ENCODE measurements around the gene SPTLC2.
"Not testable (repeated sequence)": the region's sequence is repeated elsewhere in the genome, so short reads cannot be mapped to it uniquely, and the experiment has no call there.

SPTLC2 gene

GRCh38 chr14:77616454-77617229 is at the start of gene SPTLC2:
Gene SPTLC2, minus strand, starts transcription at chr14:77616637. Its CDS starts 58 bp downstream, at chr14:77616579.
- peak; percentile 98 for DNase-seq

GRCh38 chr14:77663293-77663692 is 46.9 kb upstream of the SPTLC2 start:
- DNase-seq, result no peak

- not testable (repeated sequence) for DNase-seq
Observed at GRCh38 chr14:77661562-77661961, 45.1 kb upstream of the SPTLC2 start.

DNA sequence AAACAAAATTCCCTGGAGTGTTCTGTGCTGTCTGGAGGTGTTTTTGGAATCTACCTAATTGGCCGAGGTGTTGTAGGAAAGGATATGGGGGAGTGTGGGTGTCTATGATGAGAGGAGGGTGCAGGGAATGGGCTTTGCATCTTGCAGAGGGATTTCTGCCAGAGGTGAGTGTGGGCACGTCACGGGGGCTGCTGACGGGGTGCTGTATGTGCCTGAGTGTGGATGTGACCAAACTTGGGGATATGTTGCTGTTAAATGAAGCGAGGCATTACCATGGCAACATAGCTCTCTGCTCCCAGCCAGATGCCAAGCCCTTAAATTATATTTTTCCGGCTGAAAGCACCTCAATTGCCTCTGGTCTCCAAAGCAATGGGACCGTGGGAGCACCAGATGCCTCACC is 44.3 kb upstream of the SPTLC2 start:
- no peak for DNase-seq

DNA sequence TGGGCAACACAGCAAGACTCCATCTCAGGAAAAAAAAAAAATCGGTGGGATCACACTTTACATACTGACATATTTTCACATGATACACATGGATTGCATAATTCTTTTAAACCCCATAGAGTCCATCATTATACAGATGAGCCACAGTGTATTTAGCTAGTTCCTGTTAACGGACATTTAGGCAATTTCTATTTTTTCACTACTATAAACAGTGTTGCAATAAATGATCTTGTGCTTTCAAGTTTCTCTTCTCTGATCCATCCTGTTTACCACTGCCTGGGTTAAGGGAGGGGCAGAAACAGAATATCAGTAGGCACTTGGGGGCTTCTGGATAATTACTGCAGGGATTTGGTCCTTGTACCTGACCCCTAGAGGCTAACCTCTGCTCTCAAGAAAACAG is 43.4 kb upstream of the SPTLC2 start:
- peak; percentile 80 to 84 for DNase-seq

- DNase-seq, result no peak
Observed at GRCh38 chr14:77657280-77657679, 40.8 kb upstream of the SPTLC2 start.

DNA sequence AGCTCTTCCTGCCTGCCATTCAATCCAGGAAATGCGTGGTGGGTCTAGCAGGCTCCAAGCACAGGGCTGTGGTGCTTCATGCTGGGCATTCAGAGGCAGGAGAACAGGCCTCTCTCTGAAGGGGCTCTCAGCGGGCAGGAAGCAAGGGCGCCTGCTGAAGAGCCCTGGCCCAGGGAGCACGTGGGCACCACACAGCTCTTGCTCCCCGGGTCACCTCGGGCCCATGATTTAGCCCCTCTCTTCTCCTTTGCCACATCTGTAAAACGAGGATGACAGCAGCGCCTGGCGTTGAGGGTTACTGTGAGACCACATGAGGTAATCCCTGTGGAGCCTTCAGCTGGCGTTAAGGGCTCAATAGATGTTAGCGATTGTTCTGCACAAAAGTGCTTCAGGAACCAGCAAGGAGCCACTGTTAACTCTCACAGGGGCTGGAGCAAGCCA is 37.6 kb upstream of the SPTLC2 start:
- no peak for DNase-seq

DNA sequence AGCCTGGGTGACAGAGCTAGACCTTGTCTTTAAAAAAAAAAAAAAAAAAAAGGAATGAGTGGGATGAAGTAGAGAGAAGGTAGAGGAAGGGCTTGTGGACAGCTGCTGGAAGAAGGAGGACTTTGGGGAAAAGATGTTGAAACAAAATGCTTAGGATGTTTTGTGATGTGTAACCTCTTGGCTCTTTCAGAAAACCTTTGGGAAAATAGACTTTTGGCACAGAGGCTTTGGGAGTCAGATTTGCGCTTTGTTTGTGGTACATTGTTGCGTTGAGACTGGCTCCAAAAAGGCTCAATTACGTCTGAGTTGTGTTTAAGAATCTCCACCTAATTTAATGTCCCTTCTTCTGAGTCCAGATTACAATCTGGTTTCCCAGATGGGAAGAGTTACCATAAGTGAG is 32.9 kb upstream of the SPTLC2 start:
- no peak for DNase-seq

- DNase-seq, result no peak
Observed at GRCh38 chr14:77648520-77649200, 32.2 kb upstream of the SPTLC2 start.

- DNase-seq, result no peak
Observed at GRCh38 chr14:77647853-77648252, 31.4 kb upstream of the SPTLC2 start.

DNA sequence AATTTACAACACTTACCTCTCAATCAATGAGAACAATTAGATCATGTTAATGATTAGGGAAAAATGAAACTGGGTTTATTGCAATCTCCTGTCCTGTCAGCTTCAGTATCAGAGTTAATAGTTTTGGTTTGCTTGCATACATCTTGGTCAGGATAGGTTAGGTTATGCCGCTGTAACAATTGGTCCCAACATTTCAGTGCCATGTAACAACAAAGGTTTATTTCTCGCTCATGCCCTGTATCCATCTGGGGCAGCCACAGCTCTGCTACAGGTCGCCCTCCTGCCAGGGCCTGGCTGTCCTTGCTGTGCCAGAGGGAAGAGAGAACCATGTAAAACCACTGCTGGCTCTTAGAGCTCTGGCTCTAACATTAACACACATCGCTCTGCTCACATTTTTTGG is 30.5 kb upstream of the SPTLC2 start:
- no peak for DNase-seq

DNA sequence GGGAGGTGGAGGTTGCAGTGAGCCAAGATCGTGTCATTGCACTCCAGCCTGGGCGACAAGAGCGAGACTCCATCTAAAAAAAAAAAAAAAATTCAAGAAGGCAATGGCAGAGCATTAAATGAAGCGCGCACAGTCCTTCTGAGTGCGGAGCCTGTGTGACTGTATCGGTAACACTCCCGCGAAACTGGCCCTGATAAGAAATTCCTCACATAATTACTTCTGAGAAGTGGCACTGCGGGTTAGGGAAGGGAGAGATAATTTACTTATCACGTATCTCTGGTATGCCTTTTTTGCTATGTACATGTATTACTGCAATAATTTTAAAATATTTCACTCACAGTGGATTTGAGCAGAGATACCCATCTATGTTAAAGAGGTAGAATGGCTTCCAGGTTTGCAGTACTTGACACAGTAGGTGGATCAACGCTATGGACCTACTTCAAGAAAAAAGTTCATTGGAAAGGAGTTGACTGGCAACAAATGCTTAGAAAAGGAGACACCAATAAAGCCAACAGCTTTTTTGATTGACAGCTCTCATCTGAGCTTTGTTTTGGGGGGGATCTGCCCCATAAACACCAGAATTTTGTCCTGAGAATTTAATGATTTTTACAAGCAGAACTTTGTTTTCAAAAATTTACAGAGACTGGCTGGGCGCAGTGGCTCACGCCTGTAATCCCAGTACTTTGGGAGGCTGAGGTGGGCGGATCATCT is 29.2 kb upstream of the SPTLC2 start:
- no peak for DNase-seq

GRCh38 chr14:77642407-77642806 is 26.0 kb upstream of the SPTLC2 start:
- no peak for DNase-seq

DNA sequence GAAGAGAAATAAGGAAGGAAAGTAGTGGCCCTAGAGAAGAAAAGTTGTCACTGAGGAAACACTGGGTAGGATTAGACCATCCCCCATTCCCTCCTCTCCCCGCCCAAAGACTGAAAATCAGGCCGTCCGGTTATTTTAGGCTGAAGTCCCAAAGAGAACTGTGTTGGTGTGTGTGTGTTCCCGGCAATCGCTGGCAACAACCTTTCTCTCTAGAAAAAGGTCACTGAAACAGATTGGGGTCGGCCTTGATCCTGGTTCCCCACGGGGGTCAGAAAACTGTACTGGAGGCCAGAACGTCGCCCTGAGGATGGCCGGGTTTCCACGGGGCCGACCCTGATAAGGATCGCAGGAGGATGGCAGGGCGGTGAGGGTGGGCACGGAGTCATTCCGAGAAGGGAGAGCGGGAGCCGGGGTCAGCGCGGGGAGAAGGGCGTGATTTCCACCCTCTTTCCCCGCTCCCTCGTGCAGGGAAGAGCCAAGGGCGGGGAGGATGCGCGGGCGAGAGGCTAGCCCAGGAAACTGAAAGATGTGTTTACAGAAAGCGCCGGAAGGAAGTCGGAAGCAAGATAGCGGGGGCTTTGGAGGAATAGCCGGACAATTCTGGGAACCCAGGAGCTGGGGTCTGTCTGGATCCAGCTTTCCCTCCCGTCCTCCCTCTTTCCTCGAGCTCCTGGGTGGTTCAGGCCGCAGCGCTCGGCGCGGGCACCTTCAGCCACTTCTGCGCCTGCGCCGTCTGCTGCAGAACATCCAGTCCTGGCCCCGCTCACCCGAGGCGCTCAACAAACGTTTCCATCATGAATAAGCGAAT is 25.3 kb upstream of the SPTLC2 start:
- DNase-seq, result peak; percentile 83 to 85

DNA sequence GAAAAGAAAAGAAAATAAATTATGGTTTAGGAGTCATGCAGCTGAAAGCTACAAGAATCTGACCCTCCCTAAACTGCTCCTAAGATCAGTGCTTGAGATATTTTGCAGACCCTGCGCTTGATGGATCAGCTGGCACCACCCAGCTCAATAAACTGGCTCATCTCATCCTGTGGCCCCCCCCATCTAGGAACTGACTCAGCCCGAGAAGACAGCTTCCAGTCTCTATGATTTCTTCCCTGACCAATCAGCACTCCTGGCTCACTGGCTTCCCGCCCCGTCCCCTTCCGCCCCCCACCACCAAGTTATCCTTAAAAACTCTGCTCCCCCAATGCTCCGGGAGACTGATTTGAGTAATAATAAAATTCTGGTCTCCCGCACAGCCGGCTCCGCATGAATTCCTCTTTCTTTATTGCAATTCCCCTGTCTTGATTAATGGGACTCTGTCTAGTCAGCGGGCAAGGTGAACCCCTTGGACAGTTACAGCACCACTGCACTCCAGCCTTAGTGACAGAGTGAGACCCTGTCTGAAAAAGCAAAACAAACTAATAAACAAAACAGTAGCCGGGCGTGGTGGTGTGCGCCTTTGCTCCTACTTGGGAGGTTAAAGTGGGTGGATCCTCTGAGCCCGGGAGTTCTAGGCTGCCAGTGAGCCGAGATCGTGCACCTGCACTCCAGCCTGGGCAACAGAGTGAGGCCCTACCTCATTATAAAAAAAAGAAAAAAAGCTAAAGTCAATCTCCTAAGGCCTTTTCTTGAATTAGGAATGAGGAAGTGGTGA is 24.5 kb upstream of the SPTLC2 start:
- DNase-seq, result no peak

GRCh38 chr14:77638771-77639171 is 22.3 kb upstream of the SPTLC2 start:
- DNase-seq, result no peak

GRCh38 chr14:77635869-77636268 is 19.4 kb upstream of the SPTLC2 start:
- DNase-seq, result not testable (repeated sequence)

DNA sequence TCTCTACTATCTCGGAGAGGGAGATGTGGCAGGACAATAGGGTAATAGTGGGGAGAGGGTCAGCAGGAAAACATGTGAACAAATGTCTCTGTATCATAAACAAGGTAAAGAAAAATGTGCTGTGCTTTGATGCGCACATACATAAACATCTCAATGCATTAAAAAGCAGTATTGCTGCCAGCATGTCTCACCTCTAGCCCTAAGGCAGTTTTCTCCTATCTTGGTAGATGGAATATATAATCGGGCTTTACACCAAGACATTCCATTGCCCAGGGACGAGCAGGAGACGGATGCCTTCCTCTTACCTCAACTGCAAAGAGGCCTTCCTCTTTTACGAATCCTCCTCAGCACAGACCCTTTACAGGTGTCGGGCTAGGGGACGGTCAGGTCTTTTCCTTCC is 19.0 kb upstream of the SPTLC2 start:
- not testable (repeated sequence) for DNase-seq

GRCh38 chr14:77630111-77630510 is 13.7 kb upstream of the SPTLC2 start:
- no peak for DNase-seq

- DNase-seq, result no peak
Observed at GRCh38 chr14:77625360-77625759, 8.9 kb upstream of the SPTLC2 start.

- no peak for DNase-seq
Observed at GRCh38 chr14:77623201-77623600, 6.8 kb upstream of the SPTLC2 start.

DNA sequence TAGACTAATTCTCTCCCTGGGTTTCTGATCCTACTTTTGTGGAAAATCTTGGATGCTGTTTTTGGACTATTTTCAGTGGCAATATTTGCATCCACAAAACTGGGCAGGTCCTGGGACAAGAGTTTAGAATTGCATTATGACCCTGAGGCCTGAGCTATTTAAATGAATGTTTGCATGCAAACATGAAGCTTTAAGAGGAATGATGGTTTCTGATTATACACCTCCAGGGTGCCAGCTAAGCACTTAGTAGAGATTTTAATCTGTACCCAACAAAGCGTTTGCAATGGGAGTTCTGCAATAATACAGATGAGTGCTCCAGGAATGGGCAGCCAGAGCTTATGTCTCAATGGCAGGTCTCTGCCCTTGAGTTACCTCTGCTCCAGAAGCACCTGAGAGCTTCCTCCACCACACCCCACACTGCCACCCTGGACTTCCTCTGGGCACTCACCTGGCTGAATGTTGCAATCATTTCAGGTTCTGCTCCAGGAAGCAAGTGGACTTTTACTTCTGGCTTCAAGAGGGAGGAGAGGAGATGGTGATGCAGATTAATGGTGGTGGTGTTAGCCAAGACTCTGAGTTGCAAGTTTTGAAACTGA is 6.0 kb upstream of the SPTLC2 start:
- DNase-seq, result no peak
